Calu3 (cell line): ENCODE data around the gene SNX6. TPM values are rescaled to one million over a fixed set of nuclear protein-coding genes. Genes with fewer than 3 reads are reported as not detected.

Experiments
- BruUV-seq: library from RNA; stranded (reverse); fragments of 400-500 nt; replicated peaks from 2 replicates; lab custom pipeline; 2021; lab: Mats Ljungman, UMichigan
- CTCF ChIA-PET: fragments of 300-600 bp; sonication (Branson Sonifier 250); formaldehyde crosslinking; loops from one replicate; lab custom pipeline; 2022; ENCODE audit warnings: antibody characterized with exemption; lab: Charles Lee
- DNase-seq: peaks from one replicate; pipeline ENCODE4 v3.0.0; 2022
- H3K27ac Mint-ChIP-seq: one replicate; pipeline ENCODE4 v1.8.0; 2022; ENCODE audit warnings: mixed read lengths; ENCODE audit not compliant: unreplicated experiment
- H3K27me3 Mint-ChIP-seq: one replicate; pipeline ENCODE4 v1.8.0; 2022; ENCODE audit warnings: mixed read lengths; ENCODE audit not compliant: unreplicated experiment
- H3K36me3 Mint-ChIP-seq: one replicate; pipeline ENCODE4 v1.8.0; 2022; ENCODE audit warnings: mild to moderate bottlenecking, moderate library complexity, mixed read lengths; ENCODE audit not compliant: insufficient read depth, unreplicated experiment
- H3K4me1 Mint-ChIP-seq: one replicate; pipeline ENCODE4 v1.8.0; 2022; ENCODE audit warnings: mild to moderate bottlenecking, low read depth, mixed read lengths; ENCODE audit not compliant: unreplicated experiment
- H3K4me3 Mint-ChIP-seq: one replicate; pipeline ENCODE4 v1.8.0; 2022; ENCODE audit warnings: mild to moderate bottlenecking, low read depth, moderate library complexity, mixed read lengths; ENCODE audit not compliant: unreplicated experiment
- H3K9me3 Mint-ChIP-seq: one replicate; pipeline ENCODE4 v1.8.0; 2022; ENCODE audit warnings: low read depth, mixed read lengths; ENCODE audit not compliant: unreplicated experiment
- intact Hi-C: fragments of 100-400 bp; cut with micrococcal nuclease; formaldehyde crosslinking; loops from one replicate; pipeline ENCODE4 v1.10.0; 2022; ENCODE audit not compliant: unreplicated experiment
- total RNA-seq: library from RNA; stranded (reverse); gene quantifications from 2 replicates; pipeline ENCODE4 v1.2.3, GENCODE V29; 2022
- TF ChIP-seq, protein P1 (sequence below): fragments of 200-600 bp; IDR thresholded peaks from one replicate; pipeline ENCODE4 v1.8.0; 2022; ENCODE audit warnings: antibody characterized with exemption; ENCODE audit not compliant: unreplicated experiment

Gene SNX6
- total RNA-seq, 1 experiment from 2014 or later = 59.2 TPM

DNA sequence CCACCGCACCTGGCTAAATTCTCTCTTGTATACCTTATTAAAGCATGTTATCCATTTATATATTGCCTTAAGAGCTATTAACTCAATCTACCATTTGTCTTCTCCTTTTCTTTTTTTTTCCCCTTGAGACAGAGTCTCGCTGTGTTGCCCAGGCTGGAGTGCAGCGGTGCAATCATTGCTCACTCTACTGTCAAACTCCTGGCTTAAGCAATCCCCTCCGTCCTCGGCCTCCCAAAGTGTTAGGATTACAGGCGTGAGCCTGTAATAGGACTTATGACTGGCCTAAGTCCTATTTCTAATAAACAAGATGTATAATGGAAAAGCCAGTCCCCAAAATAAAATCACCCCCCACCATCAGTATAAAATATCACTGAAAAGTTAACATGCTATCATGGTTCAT lies 14.4 kb downstream of the SNX6 start:
- Mint-ChIP-seq H3K27ac (no peak overlapping the region), H3K36me3 (peaks cover 18% of the 10 kb centered on the region), H3K9me3 (no peaks in the 10 kb centered on the region), H3K4me3 (no peak overlapping the region), H3K4me1 (peaks cover 13% of the 10 kb centered on the region), H3K27me3 (no peaks in the 10 kb centered on the region)
- no peak for DNase-seq
- TF ChIP-seq, protein P1, sequence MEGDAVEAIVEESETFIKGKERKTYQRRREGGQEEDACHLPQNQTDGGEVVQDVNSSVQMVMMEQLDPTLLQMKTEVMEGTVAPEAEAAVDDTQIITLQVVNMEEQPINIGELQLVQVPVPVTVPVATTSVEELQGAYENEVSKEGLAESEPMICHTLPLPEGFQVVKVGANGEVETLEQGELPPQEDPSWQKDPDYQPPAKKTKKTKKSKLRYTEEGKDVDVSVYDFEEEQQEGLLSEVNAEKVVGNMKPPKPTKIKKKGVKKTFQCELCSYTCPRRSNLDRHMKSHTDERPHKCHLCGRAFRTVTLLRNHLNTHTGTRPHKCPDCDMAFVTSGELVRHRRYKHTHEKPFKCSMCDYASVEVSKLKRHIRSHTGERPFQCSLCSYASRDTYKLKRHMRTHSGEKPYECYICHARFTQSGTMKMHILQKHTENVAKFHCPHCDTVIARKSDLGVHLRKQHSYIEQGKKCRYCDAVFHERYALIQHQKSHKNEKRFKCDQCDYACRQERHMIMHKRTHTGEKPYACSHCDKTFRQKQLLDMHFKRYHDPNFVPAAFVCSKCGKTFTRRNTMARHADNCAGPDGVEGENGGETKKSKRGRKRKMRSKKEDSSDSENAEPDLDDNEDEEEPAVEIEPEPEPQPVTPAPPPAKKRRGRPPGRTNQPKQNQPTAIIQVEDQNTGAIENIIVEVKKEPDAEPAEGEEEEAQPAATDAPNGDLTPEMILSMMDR = no peak
- intact Hi-C loops = no loop called here
- CTCF ChIA-PET = no interaction called here
- BruUV-seq = no TSS peak

DNA sequence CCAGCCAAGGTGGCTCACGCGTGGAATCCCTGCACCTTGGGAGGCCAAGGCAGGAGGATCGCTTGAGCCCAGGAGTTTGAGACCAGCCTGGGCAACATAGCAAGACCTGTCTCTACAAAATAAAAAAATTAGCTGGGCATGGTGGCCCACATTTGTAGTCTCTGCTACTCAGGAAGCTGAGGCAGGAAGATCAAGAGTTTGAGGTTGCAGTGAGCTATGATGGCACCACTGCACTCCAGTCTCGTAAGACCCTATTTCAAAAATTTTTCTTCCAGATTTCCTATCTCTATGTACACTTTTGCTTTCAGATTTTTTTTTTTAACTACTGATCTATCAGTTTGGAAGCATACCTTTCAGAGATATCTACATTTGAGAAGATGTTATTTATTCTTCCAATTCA lies 15.3 kb downstream of the SNX6 start:
- no peak overlapping the region for H3K27ac Mint-ChIP-seq
- CTCF ChIA-PET = interaction anchor here (0.5 kb wide), 1 partner anchor 36 kb away, joined by 3 read pairs; no protein-coding TSS in a partner anchor

DNA sequence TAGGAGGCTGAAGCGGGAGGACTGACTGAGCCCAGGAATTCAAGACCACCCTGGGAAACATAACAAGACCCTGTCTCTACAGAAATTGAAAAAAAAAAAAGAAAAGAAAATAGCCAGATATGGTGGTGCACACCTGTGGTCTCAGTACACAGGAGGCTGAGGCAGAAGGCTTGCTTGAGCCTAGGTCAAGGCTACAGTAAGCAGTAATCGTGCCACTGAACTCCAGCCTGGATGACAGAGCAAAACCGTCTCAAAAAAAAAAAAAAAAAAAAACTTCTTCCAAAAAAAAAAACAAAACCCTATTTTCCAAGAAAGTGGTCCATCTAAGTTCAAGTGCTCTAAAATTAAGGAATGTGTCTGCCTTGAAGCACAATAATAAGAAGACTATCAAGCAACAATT lies 19.8 kb downstream of the SNX6 start:
- Mint-ChIP-seq H3K4me1 (no peaks in the 10 kb centered on the region), H3K4me3 (no peak overlapping the region), H3K36me3 (peaks cover 26% of the 10 kb centered on the region), H3K9me3 (no peaks in the 10 kb centered on the region), H3K27me3 (no peaks in the 10 kb centered on the region), H3K27ac (no peak overlapping the region)
- no peak for DNase-seq
- intact Hi-C loops = no loop called here
- CTCF ChIA-PET = no interaction called here
- BruUV-seq = no TSS peak
- TF ChIP-seq, protein P1 = no peak

More for the DNA sequence above, 15.3 kb downstream of the SNX6 start:
- no peak for DNase-seq
- Mint-ChIP-seq H3K9me3 (no peaks in the 10 kb centered on the region), H3K27me3 (no peaks in the 10 kb centered on the region), H3K4me3 (no peak overlapping the region), H3K36me3 (peaks cover 13% of the 10 kb centered on the region), H3K4me1 (peaks cover 5% of the 10 kb centered on the region)
- TF ChIP-seq, protein P1 = no peak
- no TSS peak for BruUV-seq
- intact Hi-C loops = no loop called here

DNA sequence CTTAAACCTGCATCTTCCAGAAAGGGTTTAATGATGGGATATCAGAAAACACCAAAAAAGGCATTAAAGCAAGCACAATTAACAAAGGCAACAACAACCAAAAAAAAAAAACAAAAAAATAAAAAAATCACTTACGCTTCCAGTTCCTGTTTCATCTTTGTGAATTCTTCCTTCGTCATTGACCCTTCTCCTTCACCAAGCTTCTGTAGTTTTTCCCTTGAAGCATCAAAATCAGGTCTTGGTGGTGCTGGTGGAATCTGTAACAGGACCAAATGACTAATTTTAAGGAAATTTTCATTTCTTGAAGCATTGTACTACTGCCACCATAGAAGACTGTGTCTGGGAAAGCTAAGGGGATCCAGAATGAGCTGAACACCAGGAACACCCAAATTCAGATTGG lies 24.5 kb downstream of the SNX6 start:
- Mint-ChIP-seq H3K4me3 (no peak overlapping the region), H3K36me3 (peaks cover 51% of the 10 kb centered on the region), H3K27me3 (no peaks in the 10 kb centered on the region), H3K9me3 (no peaks in the 10 kb centered on the region), H3K4me1 (no peaks in the 10 kb centered on the region), H3K27ac (no peak overlapping the region)
- CTCF ChIA-PET = no interaction called here
- TF ChIP-seq, protein P1 = no peak
- intact Hi-C loops = no loop called here
- no peak for DNase-seq
- BruUV-seq = no TSS peak
